ENCODE measurements around the gene PGAP3. TPM values are rescaled to one million over a fixed set of nuclear protein-coding genes. Genes with fewer than 3 reads are reported as not detected.

Gene PGAP3
- total RNA-seq, 2 donors from 2014 or later: 22.6 to 29.3 TPM

GRCh38 chr17:39694593-39694992, 6.7 kb upstream of the PGAP3 start:
- Histone ChIP-seq H3K36me3 (ENCODE audit: control insufficient read depth, insufficient read depth, low read length) (no peaks in the 10 kb centered on the region), H3K9ac (ENCODE audit: extremely low read depth, low read length, poor library complexity, severe bottlenecking) (no peak overlapping the region), H3K4me1 (ENCODE audit: control insufficient read depth, insufficient read depth, low read length) (peaks cover 12% of the 10 kb centered on the region), H3K27me3 (ENCODE audit: control insufficient read depth, insufficient read depth, low read length, poor library complexity, severe bottlenecking) (no peaks in the 10 kb centered on the region), H3K4me3 (ENCODE audit: low read length) (no peak overlapping the region), H3K27ac (ENCODE audit: low read depth, low read length) (no peak overlapping the region), H3K9me3 (ENCODE audit: control insufficient read depth, low read length) (no peaks in the 10 kb centered on the region)
- WGBS, 2 experiments (ENCODE audit: insufficient coverage in 1 of 2, insufficient read length in 1 of 2): 88 to 89% methylated on average over 5 of the region's 5 CpGs
- H3K4me1 Mint-ChIP-seq: peaks cover 31% of the 10 kb centered on the region
- DNase-seq: peak; percentile 55
- no peak overlapping the region for H3K4me3 Mint-ChIP-seq
- peaks cover 5% of the 10 kb centered on the region for H3K27me3 Mint-ChIP-seq (ENCODE audit: insufficient read depth)
- H3K36me3 Mint-ChIP-seq (ENCODE audit: low read depth): no peaks in the 10 kb centered on the region
- peak overlapping the region; percentile 74 for H3K27ac Mint-ChIP-seq
- TF ChIP-seq, protein P1, sequence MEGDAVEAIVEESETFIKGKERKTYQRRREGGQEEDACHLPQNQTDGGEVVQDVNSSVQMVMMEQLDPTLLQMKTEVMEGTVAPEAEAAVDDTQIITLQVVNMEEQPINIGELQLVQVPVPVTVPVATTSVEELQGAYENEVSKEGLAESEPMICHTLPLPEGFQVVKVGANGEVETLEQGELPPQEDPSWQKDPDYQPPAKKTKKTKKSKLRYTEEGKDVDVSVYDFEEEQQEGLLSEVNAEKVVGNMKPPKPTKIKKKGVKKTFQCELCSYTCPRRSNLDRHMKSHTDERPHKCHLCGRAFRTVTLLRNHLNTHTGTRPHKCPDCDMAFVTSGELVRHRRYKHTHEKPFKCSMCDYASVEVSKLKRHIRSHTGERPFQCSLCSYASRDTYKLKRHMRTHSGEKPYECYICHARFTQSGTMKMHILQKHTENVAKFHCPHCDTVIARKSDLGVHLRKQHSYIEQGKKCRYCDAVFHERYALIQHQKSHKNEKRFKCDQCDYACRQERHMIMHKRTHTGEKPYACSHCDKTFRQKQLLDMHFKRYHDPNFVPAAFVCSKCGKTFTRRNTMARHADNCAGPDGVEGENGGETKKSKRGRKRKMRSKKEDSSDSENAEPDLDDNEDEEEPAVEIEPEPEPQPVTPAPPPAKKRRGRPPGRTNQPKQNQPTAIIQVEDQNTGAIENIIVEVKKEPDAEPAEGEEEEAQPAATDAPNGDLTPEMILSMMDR (conservative IDR thresholded peaks at IDR 0.05): no peak
- no peaks in the 10 kb centered on the region for H3K9me3 Mint-ChIP-seq

GRCh38 chr17:39688945-39689344, 1.1 kb upstream of the PGAP3 start:
- peaks cover 3% of the 10 kb centered on the region for H3K4me1 ChIP-seq (ENCODE audit: control insufficient read depth, insufficient read depth, low read length)
- no peaks in the 10 kb centered on the region for H3K9me3 ChIP-seq (ENCODE audit: control insufficient read depth, low read length)
- H3K27ac ChIP-seq (ENCODE audit: low read depth, low read length): no peak overlapping the region
- Mint-ChIP-seq H3K27me3 (ENCODE audit: insufficient read depth) (peaks cover 1% of the 10 kb centered on the region), H3K4me3 (peak overlapping the region; percentile 80), H3K36me3 (ENCODE audit: low read depth) (peaks cover 13% of the 10 kb centered on the region), H3K27ac (peak overlapping the region; percentile 91), H3K4me1 (peaks cover 24% of the 10 kb centered on the region), H3K9me3 (peaks cover 2% of the 10 kb centered on the region)
- H3K4me3 ChIP-seq (ENCODE audit: low read length): peak overlapping the region; percentile 91
- 4 to 10% methylated on average over 2 to 3 of the region's 3 CpGs for WGBS, 2 experiments (ENCODE audit: insufficient coverage in 1 of 2, insufficient read length in 1 of 2)
- no peaks in the 10 kb centered on the region for H3K27me3 ChIP-seq (ENCODE audit: control insufficient read depth, insufficient read depth, low read length, poor library complexity, severe bottlenecking)
- TF ChIP-seq, protein P1 (conservative IDR thresholded peaks at IDR 0.05): no peak
- H3K9ac ChIP-seq (ENCODE audit: extremely low read depth, low read length, poor library complexity, severe bottlenecking): no peak overlapping the region
- DNase-seq: peak; percentile 90
- H3K36me3 ChIP-seq (ENCODE audit: control insufficient read depth, insufficient read depth, low read length): no peaks in the 10 kb centered on the region

- Mint-ChIP-seq H3K9me3 (peaks cover 2% of the 10 kb centered on the region), H3K36me3 (ENCODE audit: low read depth) (peaks cover 14% of the 10 kb centered on the region), H3K27ac (peak overlapping the region; percentile 91), H3K27me3 (ENCODE audit: insufficient read depth) (peaks cover 1% of the 10 kb centered on the region), H3K4me3 (peak overlapping the region; percentile 80), H3K4me1 (peaks cover 24% of the 10 kb centered on the region)
- Histone ChIP-seq H3K27ac (ENCODE audit: low read depth, low read length) (peak overlapping the region; percentile 78), H3K4me1 (ENCODE audit: control insufficient read depth, insufficient read depth, low read length) (peaks cover 3% of the 10 kb centered on the region), H3K36me3 (ENCODE audit: control insufficient read depth, insufficient read depth, low read length) (no peaks in the 10 kb centered on the region), H3K27me3 (ENCODE audit: control insufficient read depth, insufficient read depth, low read length, poor library complexity, severe bottlenecking) (no peaks in the 10 kb centered on the region), H3K9me3 (ENCODE audit: control insufficient read depth, low read length) (no peaks in the 10 kb centered on the region), H3K4me3 (ENCODE audit: low read length) (peak overlapping the region; percentile 91), H3K9ac (ENCODE audit: extremely low read depth, low read length, poor library complexity, severe bottlenecking) (peak overlapping the region; percentile 43)
- DNase-seq: peak; percentile 78
- WGBS, 2 experiments (ENCODE audit: insufficient coverage in 1 of 2, insufficient read length in 1 of 2): 5 to 22% methylated on average over 2 to 6 of the region's 6 CpGs
- TF ChIP-seq, protein P1 (conservative IDR thresholded peaks at IDR 0.05): no peak
Measured at GRCh38 chr17:39688475-39688835, 598 bp upstream of the PGAP3 start.
